HG02885 (cell line): ENCODE data around the gene SGIP1.
"Not testable (repeated sequence)": the region's sequence is repeated elsewhere in the genome, so short reads cannot be mapped to it uniquely, and the experiment has no call there.

Experiments
- ATAC-seq: cut with Tn5 transposase; IDR thresholded peaks from one replicate; pipeline ENCODE4 v1.9.1; 2021; ENCODE audit warnings: mild to moderate bottlenecking; ENCODE audit not compliant: unreplicated experiment, poor library complexity

The SGIP1 gene

GRCh38 chr1:66705110-66705509 is 171.2 kb downstream of the SGIP1 start:
- no peak for ATAC-seq

- no peak for ATAC-seq
These were observed 177.5 kb downstream of the SGIP1 start for GRCh38 chr1:66711420-66711819.

GRCh38 chr1:66712839-66713238 is 178.9 kb downstream of the SGIP1 start:
- ATAC-seq = no peak

GRCh38 chr1:66723985-66724384 is 190.0 kb downstream of the SGIP1 start:
- ATAC-seq = no peak

- ATAC-seq = peak; percentile 86
These were observed 192.1 kb downstream of the SGIP1 start for GRCh38 chr1:66725885-66726665.

GRCh38 chr1:66728021-66728420 is 194.1 kb downstream of the SGIP1 start:
- ATAC-seq = no peak

GRCh38 chr1:66728716-66729115 is 194.8 kb downstream of the SGIP1 start:
- not testable (repeated sequence) for ATAC-seq

GRCh38 chr1:66729119-66729518 is 195.2 kb downstream of the SGIP1 start:
- no peak for ATAC-seq

GRCh38 chr1:66729523-66729922 is 195.6 kb downstream of the SGIP1 start:
- no peak for ATAC-seq

GRCh38 chr1:66730462-66730861 is 196.5 kb downstream of the SGIP1 start:
- no peak for ATAC-seq

- peak; percentile 61 for ATAC-seq
These were observed 197.4 kb downstream of the SGIP1 start for GRCh38 chr1:66731170-66731865.

- ATAC-seq = peak; percentile 70
These were observed 198.6 kb downstream of the SGIP1 start for GRCh38 chr1:66732407-66733166.

GRCh38 chr1:66733348-66734017 is 199.5 kb downstream of the SGIP1 start:
- no peak for ATAC-seq

GRCh38 chr1:66734531-66734930 is 200.6 kb downstream of the SGIP1 start:
- not testable (repeated sequence) for ATAC-seq

- ATAC-seq = no peak
These were observed 203.9 kb downstream of the SGIP1 start for GRCh38 chr1:66737836-66738235.

- ATAC-seq = peak; percentile 77
These were observed 205.6 kb downstream of the SGIP1 start for GRCh38 chr1:66739401-66740157.

GRCh38 chr1:66745451-66745850 is 211.5 kb downstream of the SGIP1 start:
- no peak for ATAC-seq

GRCh38 chr1:66747501-66747900 is 213.5 kb downstream of the SGIP1 start:
- ATAC-seq = no peak

- ATAC-seq = no peak
These were observed 216.6 kb downstream of the SGIP1 start for GRCh38 chr1:66750577-66750976.

- no peak for ATAC-seq
These were observed 217.2 kb downstream of the SGIP1 start for GRCh38 chr1:66751160-66751559.
